Loucy (cell line): ENCODE data around the gene MYCN.

Experiments
- H2AFZ ChIP-seq: fragments of 200-600 bp; sonication (generic); 2 replicates; pipeline ENCODE4 v1.6.0; 2016; ENCODE audit warnings: antibody characterized with exemption, mild to moderate bottlenecking, low read length, moderate library complexity
- H3F3A ChIP-seq: fragments of 200-600 bp; 2 replicates; pipeline ENCODE4 v1.6.0; 2016; ENCODE audit warnings: antibody characterized with exemption, low read depth, mild to moderate bottlenecking
- H3K27me3 ChIP-seq: fragments of 200-600 bp; sonication (generic); 2 replicates; pipeline ENCODE4 v1.6.1; 2014; ENCODE audit warnings: low read length, mild to moderate bottlenecking; ENCODE audit not compliant: insufficient read depth, poor library complexity, severe bottlenecking
- H3K36me3 ChIP-seq: fragments of 200-600 bp; sonication (generic); 2 replicates; pipeline ENCODE4 v1.6.1; 2016; ENCODE audit warnings: low read length; ENCODE audit not compliant: insufficient read depth
- H3K4me1 ChIP-seq: fragments of 200-600 bp; sonication (generic); 2 replicates; pipeline ENCODE4 v1.5.1; 2014; ENCODE audit warnings: low read length, mild to moderate bottlenecking; ENCODE audit not compliant: insufficient read depth, poor library complexity, severe bottlenecking
- H3K4me2 ChIP-seq: fragments of 200-600 bp; sonication (generic); 2 replicates; pipeline ENCODE4 v1.6.0; 2014; ENCODE audit warnings: antibody characterized with exemption, low read length, low read depth, mild to moderate bottlenecking; ENCODE audit not compliant: poor library complexity, severe bottlenecking
- H3K4me3 ChIP-seq: fragments of 200-600 bp; sonication (generic); 2 replicates; pipeline ENCODE4 v1.5.1; 2014; ENCODE audit warnings: low read length, mild to moderate bottlenecking, mixed read lengths; ENCODE audit not compliant: poor library complexity, severe bottlenecking
- H3K79me2 ChIP-seq: fragments of 200-600 bp; sonication (generic); 2 replicates; pipeline ENCODE4 v1.6.1; 2014; ENCODE audit warnings: low read length; ENCODE audit not compliant: insufficient read depth
- H3K9ac ChIP-seq: fragments of 200-600 bp; sonication (generic); 2 replicates; pipeline ENCODE4 v1.6.0; 2014; ENCODE audit warnings: mild to moderate bottlenecking, low read depth, low read length, moderate library complexity; ENCODE audit not compliant: poor library complexity, severe bottlenecking
- H3K9me2 ChIP-seq: fragments of 200-600 bp; sonication (generic); replicated peaks from 2 replicates; pipeline ENCODE4 v1.6.1; 2016; ENCODE audit warnings: low read depth, low read length, mixed read lengths
- H3K9me3 ChIP-seq: fragments of 200-600 bp; sonication (generic); 2 replicates; pipeline ENCODE4 v1.6.1; 2014; ENCODE audit warnings: mild to moderate bottlenecking, antibody characterized with exemption, low read length, low read depth; ENCODE audit not compliant: insufficient read depth
- H4K20me1 ChIP-seq: fragments of 200-600 bp; sonication (generic); 2 replicates; pipeline ENCODE4 v1.6.0; 2014; ENCODE audit warnings: antibody characterized with exemption, low read length, mild to moderate bottlenecking; ENCODE audit not compliant: insufficient read depth, poor library complexity, severe bottlenecking
- CTCF ChIP-seq: fragments of 200-600 bp; sonication (generic); conservative IDR thresholded peaks from 2 replicates; pipeline ENCODE4 v1.5.1; 2014; ENCODE audit warnings: mild to moderate bottlenecking, antibody characterized with exemption, low read length
- EZH2phosphoT487 ChIP-seq: fragments of 200-600 bp; IDR thresholded peaks from 2 replicates; pipeline ENCODE4 v1.6.1; 2018; ENCODE audit warnings: antibody characterized with exemption, mild to moderate bottlenecking, moderate library complexity, borderline replicate concordance

MYCN gene

GRCh38 chr2:15937882-15938802 is 2.2 kb upstream of the MYCN start:
- Histone ChIP-seq H3K9me3 (no peaks in the 10 kb centered on the region), H3K4me1 (peaks cover 3% of the 10 kb centered on the region), H4K20me1 (peaks cover 8% of the 10 kb centered on the region), H3K27me3 (peaks cover 8% of the 10 kb centered on the region), H3K79me2 (peaks cover 27% of the 10 kb centered on the region), H3K36me3 (peaks cover 5% of the 10 kb centered on the region; the same call in 1 of the 2 replicates), H3F3A (no peaks in the 10 kb centered on the region), H3K9me2 (no peaks in the 10 kb centered on the region), H3K4me3 (no peak overlapping the region), H3K9ac (no peak overlapping the region), H2AFZ (no peak overlapping the region), H3K4me2 (no peak overlapping the region)
- TF ChIP-seq CTCF (no peak), EZH2phosphoT487 (no peak)

GRCh38 chr2:15938803-15939555 is 1.4 kb upstream of the MYCN start:
- peak overlapping the region; percentile 93 for H3K9ac ChIP-seq
- no peaks in the 10 kb centered on the region for H3F3A ChIP-seq
- peaks cover 35% of the 10 kb centered on the region for H3K79me2 ChIP-seq
- no peak for TF ChIP-seq CTCF
- no peak for TF ChIP-seq EZH2phosphoT487
- H3K9me3 ChIP-seq, result no peaks in the 10 kb centered on the region
- H4K20me1 ChIP-seq, result peaks cover 16% of the 10 kb centered on the region
- H3K4me3 ChIP-seq, result peak overlapping the region; percentile 85
- no peak overlapping the region for H2AFZ ChIP-seq
- H3K27me3 ChIP-seq, result peaks cover 8% of the 10 kb centered on the region
- peak overlapping the region; percentile 70 for H3K4me2 ChIP-seq
- no peaks in the 10 kb centered on the region for H3K9me2 ChIP-seq
- peaks cover 8% of the 10 kb centered on the region for H3K4me1 ChIP-seq
- peaks cover 10% of the 10 kb centered on the region; the same call in 1 of the 2 replicates for H3K36me3 ChIP-seq

GRCh38 chr2:15939556-15939853 is 845 bp upstream of the MYCN start:
- H2AFZ ChIP-seq, result no peak overlapping the region
- H3K4me2 ChIP-seq, result peak overlapping the region; percentile 70
- H3K9me3 ChIP-seq, result no peaks in the 10 kb centered on the region
- H3K4me1 ChIP-seq, result peaks cover 9% of the 10 kb centered on the region
- H3K79me2 ChIP-seq, result peaks cover 40% of the 10 kb centered on the region
- H3K4me3 ChIP-seq, result peak overlapping the region; percentile 85
- TF ChIP-seq CTCF, result peak; percentile 63; the same call in 1 of the 2 replicates
- no peak for TF ChIP-seq EZH2phosphoT487
- peaks cover 15% of the 10 kb centered on the region; the same call in 1 of the 2 replicates for H3K36me3 ChIP-seq
- no peaks in the 10 kb centered on the region for H3K9me2 ChIP-seq
- H3K9ac ChIP-seq, result peak overlapping the region; percentile 93
- H4K20me1 ChIP-seq, result peaks cover 21% of the 10 kb centered on the region
- H3K27me3 ChIP-seq, result peaks cover 8% of the 10 kb centered on the region
- no peaks in the 10 kb centered on the region for H3F3A ChIP-seq
